CD14-positive monocyte (primary cell): ENCODE data around the gene EPHX1. TPM values are rescaled to one million over a fixed set of nuclear protein-coding genes. Genes with fewer than 3 reads are reported as not detected.

ENCODE experiments used
- DNase-seq, 3 donors: peaks; one replicate each; pipeline ENCODE4 v3.0.0-alpha.2; 2011 to 2022
- H2AFZ ChIP-seq: 2 replicates; pipeline ENCODE4 v1.6.0; 2012; ENCODE audit warnings: mild to moderate bottlenecking, low read depth, low read length, inconsistent platforms; ENCODE audit not compliant: insufficient read depth, poor library complexity, severe bottlenecking
- H3K27ac ChIP-seq, 2 donors: 1 replicate in 1 of 2; 2 replicates in 1 of 2; pipeline ENCODE4 v1.5.1; 2012 to 2013; ENCODE audit warnings: low read length in 2 of 2, control low read depth in 1 of 2, inconsistent platforms in 1 of 2, low read depth in 1 of 2, mild to moderate bottlenecking in 1 of 2
- H3K27me3 ChIP-seq, 2 donors: one replicate each; pipeline versions ENCODE4 v1.6.0 to v1.6.1; 2011 to 2013; ENCODE audit warnings: low read length in 2 of 2; ENCODE audit not compliant: control insufficient read depth in 2 of 2, insufficient read depth in 2 of 2
- H3K36me3 ChIP-seq, 2 donors: replicated peaks in 1 of 2; 1 replicate in 1 of 2; 2 replicates in 1 of 2; pipeline versions ENCODE4 v1.5.1 to v1.6.1; 2012 to 2013; ENCODE audit warnings: low read length in 2 of 2, control low read depth in 1 of 2, inconsistent platforms in 1 of 2, mild to moderate bottlenecking in 1 of 2; ENCODE audit not compliant: insufficient read depth in 2 of 2, control insufficient read depth in 1 of 2
- H3K4me1 ChIP-seq, 2 donors: 1 replicate in 1 of 2; 2 replicates in 1 of 2; pipeline versions ENCODE4 v1.5.1 to v1.6.1; 2012 to 2013; ENCODE audit warnings: low read length in 2 of 2, control low read depth in 1 of 2, inconsistent platforms in 1 of 2, mild to moderate bottlenecking in 1 of 2, moderate library complexity in 1 of 2; ENCODE audit not compliant: insufficient read depth in 2 of 2, control insufficient read depth in 1 of 2
- H3K4me2 ChIP-seq: replicated peaks from 2 replicates; pipeline ENCODE3; 2012; ENCODE audit warnings: low read length, moderate library complexity, mild to moderate bottlenecking; ENCODE audit not compliant: poor library complexity, severe bottlenecking; ENCODE audit errors: extremely low read depth
- H3K4me3 ChIP-seq, 3 experiments: fragments of 200-600 bp in 1 of 3; sonication (generic) in 1 of 3; replicated peaks in 1 of 3; 1 replicate in 2 of 3; 2 replicates in 1 of 3; pipeline ENCODE4 v1.5.1; 2011 to 2013; ENCODE audit warnings: low read length in 3 of 3, mild to moderate bottlenecking in 3 of 3, control low read depth in 2 of 3, low read depth in 2 of 3, inconsistent platforms in 1 of 3, moderate library complexity in 1 of 3
- H3K79me2 ChIP-seq: 2 replicates; pipeline ENCODE4 v1.6.0; 2012; ENCODE audit warnings: mild to moderate bottlenecking, control low read depth, inconsistent platforms, low read length, moderate library complexity; ENCODE audit not compliant: insufficient read depth
- H3K9ac ChIP-seq: 2 replicates; pipeline ENCODE4 v1.6.0; 2017; ENCODE audit warnings: low read length, mild to moderate bottlenecking; ENCODE audit not compliant: insufficient read depth, poor library complexity, severe bottlenecking
- H3K9me3 ChIP-seq, 2 donors: replicated peaks in 1 of 2; 1 replicate in 1 of 2; 2 replicates in 1 of 2; pipeline versions ENCODE4 v1.5.1 to v1.6.1; 2012 to 2013; ENCODE audit warnings: low read length in 2 of 2, control low read depth in 1 of 2; ENCODE audit not compliant: control insufficient read depth in 1 of 2, insufficient read depth in 1 of 2
- H4K20me1 ChIP-seq: 2 replicates; pipeline ENCODE4 v1.6.0; 2012; ENCODE audit warnings: mild to moderate bottlenecking, low read length, control low read depth, moderate library complexity; ENCODE audit not compliant: insufficient read depth
- H3K27ac Mint-ChIP-seq, 7 donors: one replicate each; pipeline ENCODE4 v1.8.0; 2020; ENCODE audit warnings: mild to moderate bottlenecking in 7 of 7, mixed read lengths in 7 of 7, moderate library complexity in 6 of 7, inconsistent platforms in 2 of 7
- H3K27me3 Mint-ChIP-seq, 3 donors: one replicate each; pipeline ENCODE4 v1.8.0; 2021 to 2022; ENCODE audit warnings: low read depth in 3 of 3, mild to moderate bottlenecking in 3 of 3, mixed read lengths in 3 of 3, moderate library complexity in 3 of 3, inconsistent platforms in 1 of 3
- H3K36me3 Mint-ChIP-seq, 2 donors: one replicate each; pipeline ENCODE4 v1.8.0; 2020; ENCODE audit warnings: mixed read lengths in 2 of 2, inconsistent platforms in 1 of 2, mild to moderate bottlenecking in 1 of 2
- H3K4me1 Mint-ChIP-seq: one replicate; pipeline ENCODE4 v1.8.0; 2020; ENCODE audit warnings: mild to moderate bottlenecking, mixed read lengths
- H3K4me3 Mint-ChIP-seq, 2 donors: one replicate each; pipeline ENCODE4 v1.8.0; 2020; ENCODE audit warnings: mild to moderate bottlenecking in 2 of 2, mixed read lengths in 2 of 2, moderate library complexity in 1 of 2
- H3K9me3 Mint-ChIP-seq, 7 donors: one replicate each; pipeline ENCODE4 v1.8.0; 2020 to 2022; ENCODE audit warnings: mixed read lengths in 7 of 7, mild to moderate bottlenecking in 6 of 7, moderate library complexity in 6 of 7, inconsistent platforms in 2 of 7
- WGBS: methylation state at CpG from one replicate; pipeline ENCODE4 v1.1.5; 2013; ENCODE audit warnings: missing lambda C conversion rate; ENCODE audit not compliant: insufficient coverage; 5-methylcytosine and 5-hydroxymethylcytosine counted together
- intact Hi-C, 2 donors: fragments of 100-400 bp; cut with micrococcal nuclease; formaldehyde crosslinking; loops; one replicate each; pipeline versions ENCODE4 v1.15.0 to v1.15.1; 2023
- polyA plus RNA-seq, 3 donors: library from polyadenylated mRNA; depleted of rRNA in 1 of 3; unstranded in 2 of 3; stranded (reverse) in 1 of 3; fragments of 300-500 nt in 2 of 3; fragments of >200 nt in 1 of 3; fragmentation: Illumina TruSeq in 2 of 3; gene quantifications; 1 replicate in 2 of 3; 2 replicates in 1 of 3; pipeline ENCODE4 v1.2.3, GENCODE V29; 2012 to 2021
- TF ChIP-seq, protein P1 (sequence below): fragments of 200-600 bp; IDR thresholded peaks from one replicate; pipeline ENCODE4 v1.8.0; 2022; ENCODE audit warnings: antibody characterized with exemption, mild to moderate bottlenecking

Gene EPHX1
- polyA plus RNA-seq, 3 donors = 4.6 to 23.8 (median 7.4) TPM

DNA sequence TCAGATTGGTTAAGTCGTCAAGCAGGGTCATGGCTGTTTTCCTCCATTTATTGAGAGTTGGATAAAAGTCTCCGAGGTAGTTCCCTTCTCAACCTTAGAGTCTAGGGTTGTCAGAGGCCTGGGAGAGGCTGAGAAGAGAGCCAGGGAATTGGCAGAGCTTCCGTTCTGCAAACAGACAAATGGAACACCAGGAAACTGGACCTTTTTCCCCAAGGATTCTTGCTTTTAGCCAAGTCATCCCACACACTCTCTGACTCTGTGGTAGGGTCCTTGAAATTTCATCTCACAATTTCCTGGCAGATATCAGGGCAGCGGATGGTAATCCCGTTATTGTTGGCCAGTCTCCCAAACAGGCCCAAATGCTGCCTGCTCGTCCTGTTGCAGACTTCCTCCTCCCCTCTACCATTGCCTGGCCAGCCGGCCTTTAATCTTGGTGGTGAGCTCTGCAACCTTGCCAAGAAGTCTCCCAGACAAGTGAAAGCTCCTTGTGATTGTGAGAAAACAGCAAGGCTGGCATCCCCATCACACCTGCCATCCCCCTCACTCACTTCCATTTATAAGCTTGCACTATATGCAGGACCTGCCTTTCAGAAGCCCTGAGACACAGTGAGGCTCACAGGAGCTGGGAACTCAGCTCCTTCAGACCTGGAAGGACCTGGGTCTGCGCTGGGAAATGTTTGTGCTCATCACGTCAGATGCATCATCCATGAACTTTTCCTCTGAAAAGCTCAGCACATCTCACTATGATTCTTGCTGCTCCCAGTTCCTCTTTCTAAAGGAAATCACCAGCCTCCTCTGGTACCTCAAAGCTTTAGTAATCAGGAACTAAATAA lies 46.0 kb upstream of the EPHX1 start:
- Histone ChIP-seq H2AFZ (no peak overlapping the region), H4K20me1 (no peaks in the 10 kb centered on the region), H3K79me2 (no peaks in the 10 kb centered on the region), H3K9me3 (no peaks in the 10 kb centered on the region), H3K4me1 (peaks cover 6 to 8% of the 10 kb centered on the region in 2 donors), H3K27ac (no peak overlapping the region), H3K4me2 (no peak overlapping the region), H3K36me3 (no peaks in the 10 kb centered on the region), H3K9ac (no peak overlapping the region), H3K27me3 (no peaks in the 10 kb centered on the region), H3K4me3 (no peak overlapping the region)
- H3K27me3 Mint-ChIP-seq = peaks cover 0 to 5% (median 0%) of the 10 kb centered on the region in 3 donors
- intact Hi-C loops = no loop called here
- no peaks in the 10 kb centered on the region for H3K36me3 Mint-ChIP-seq
- WGBS = 50% methylated on average over 8 of the region's 9 CpGs
- TF ChIP-seq, protein P1, sequence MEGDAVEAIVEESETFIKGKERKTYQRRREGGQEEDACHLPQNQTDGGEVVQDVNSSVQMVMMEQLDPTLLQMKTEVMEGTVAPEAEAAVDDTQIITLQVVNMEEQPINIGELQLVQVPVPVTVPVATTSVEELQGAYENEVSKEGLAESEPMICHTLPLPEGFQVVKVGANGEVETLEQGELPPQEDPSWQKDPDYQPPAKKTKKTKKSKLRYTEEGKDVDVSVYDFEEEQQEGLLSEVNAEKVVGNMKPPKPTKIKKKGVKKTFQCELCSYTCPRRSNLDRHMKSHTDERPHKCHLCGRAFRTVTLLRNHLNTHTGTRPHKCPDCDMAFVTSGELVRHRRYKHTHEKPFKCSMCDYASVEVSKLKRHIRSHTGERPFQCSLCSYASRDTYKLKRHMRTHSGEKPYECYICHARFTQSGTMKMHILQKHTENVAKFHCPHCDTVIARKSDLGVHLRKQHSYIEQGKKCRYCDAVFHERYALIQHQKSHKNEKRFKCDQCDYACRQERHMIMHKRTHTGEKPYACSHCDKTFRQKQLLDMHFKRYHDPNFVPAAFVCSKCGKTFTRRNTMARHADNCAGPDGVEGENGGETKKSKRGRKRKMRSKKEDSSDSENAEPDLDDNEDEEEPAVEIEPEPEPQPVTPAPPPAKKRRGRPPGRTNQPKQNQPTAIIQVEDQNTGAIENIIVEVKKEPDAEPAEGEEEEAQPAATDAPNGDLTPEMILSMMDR = no peak
- no peaks in the 10 kb centered on the region for H3K9me3 Mint-ChIP-seq
- peak overlapping the region in 1 of 7 donors; percentile 14 for H3K27ac Mint-ChIP-seq
- peak in 2 of 3 donors; percentile 17 to 23 for DNase-seq
- H3K4me1 Mint-ChIP-seq = peaks cover 8% of the 10 kb centered on the region
- no peak overlapping the region for H3K4me3 Mint-ChIP-seq

- H3K4me2 ChIP-seq = no peak overlapping the region
- H2AFZ ChIP-seq = no peak overlapping the region
- H3K27ac ChIP-seq = no peak overlapping the region
- H3K9ac ChIP-seq = no peak overlapping the region
- H4K20me1 ChIP-seq = no peaks in the 10 kb centered on the region
- Mint-ChIP-seq H3K36me3 (no peaks in the 10 kb centered on the region), H3K27me3 (no peaks in the 10 kb centered on the region), H3K9me3 (no peaks in the 10 kb centered on the region), H3K4me1 (peaks cover 8% of the 10 kb centered on the region), H3K4me3 (no peak overlapping the region), H3K27ac (no peak overlapping the region)
- H3K79me2 ChIP-seq = no peaks in the 10 kb centered on the region
- no peak overlapping the region for H3K4me3 ChIP-seq
- TF ChIP-seq, protein P1 = no peak
- no peaks in the 10 kb centered on the region for H3K9me3 ChIP-seq
- no peaks in the 10 kb centered on the region for H3K36me3 ChIP-seq
- H3K4me1 ChIP-seq = peaks cover 6 to 8% of the 10 kb centered on the region in 2 donors
- 100% methylated on average over 4 of the region's 6 CpGs for WGBS
- no peak for DNase-seq
- intact Hi-C loops = no loop called here
- no peaks in the 10 kb centered on the region for H3K27me3 ChIP-seq
These were observed 43.8 kb upstream of the EPHX1 start for GRCh38 chr1:225765982-225766674.
